GM18951 (cell line): ENCODE measurements around the gene FGGY.
"Not testable (repeated sequence)": the region's sequence is repeated elsewhere in the genome, so short reads cannot be mapped to it uniquely, and the experiment has no call there.

Source experiments
- POLR2A ChIP-seq: IDR thresholded peaks from 4 replicates; pipeline ENCODE4 v1.6.1; 2011; ENCODE audit warnings: mild to moderate bottlenecking; ENCODE audit not compliant: insufficient read length, insufficient read depth; ENCODE audit errors: extremely low read depth
- in situ Hi-C: fragments of 300-500 bp; cut with MboI; formaldehyde crosslinking; loops from one replicate; pipeline ENCODE4 v1.12.0; 2022; ENCODE audit warnings: low sequenced_read_pairs, mixed read lengths, inconsistent platforms; ENCODE audit not compliant: unreplicated experiment

Gene FGGY

DNA sequence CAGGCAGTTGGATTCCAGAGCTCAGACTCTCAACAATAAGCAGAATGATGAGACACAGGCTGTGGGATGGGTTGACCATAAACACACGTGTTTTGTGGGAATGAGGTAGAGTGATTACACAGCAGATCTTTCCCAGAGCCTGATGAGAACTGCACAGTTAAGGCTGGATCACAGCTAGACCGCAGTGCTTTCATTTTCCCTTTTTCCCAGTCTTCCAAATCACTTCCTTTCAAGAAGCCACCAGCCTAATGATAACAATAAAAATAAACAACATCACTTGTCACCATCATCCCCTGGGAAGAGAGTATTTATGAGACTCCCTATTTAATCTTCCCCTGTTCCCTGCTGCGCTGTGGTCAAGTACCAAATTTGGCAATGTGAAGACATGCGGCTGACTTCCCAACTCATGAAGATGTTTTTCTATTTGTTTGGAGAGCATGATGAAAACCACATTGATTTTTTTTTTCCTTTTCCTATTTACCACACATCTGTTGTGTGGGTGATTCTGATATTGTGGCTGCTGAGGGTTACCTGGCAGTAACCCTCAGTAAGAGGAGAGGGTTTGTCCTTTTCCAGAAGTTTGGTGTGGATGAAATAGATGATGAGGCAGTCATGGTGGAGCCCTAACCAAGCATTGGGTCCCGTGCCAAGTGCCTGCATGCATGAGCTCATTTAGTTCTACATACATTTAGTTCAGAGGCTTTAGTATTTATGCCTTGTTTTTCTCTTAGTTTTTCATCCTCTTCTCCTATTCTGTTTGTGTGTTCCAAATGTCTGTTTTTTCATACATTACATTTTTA, 268.9 kb downstream of the FGGY start:
- TF ChIP-seq POLR2A = no peak
- in situ Hi-C loops = no loop called here

DNA sequence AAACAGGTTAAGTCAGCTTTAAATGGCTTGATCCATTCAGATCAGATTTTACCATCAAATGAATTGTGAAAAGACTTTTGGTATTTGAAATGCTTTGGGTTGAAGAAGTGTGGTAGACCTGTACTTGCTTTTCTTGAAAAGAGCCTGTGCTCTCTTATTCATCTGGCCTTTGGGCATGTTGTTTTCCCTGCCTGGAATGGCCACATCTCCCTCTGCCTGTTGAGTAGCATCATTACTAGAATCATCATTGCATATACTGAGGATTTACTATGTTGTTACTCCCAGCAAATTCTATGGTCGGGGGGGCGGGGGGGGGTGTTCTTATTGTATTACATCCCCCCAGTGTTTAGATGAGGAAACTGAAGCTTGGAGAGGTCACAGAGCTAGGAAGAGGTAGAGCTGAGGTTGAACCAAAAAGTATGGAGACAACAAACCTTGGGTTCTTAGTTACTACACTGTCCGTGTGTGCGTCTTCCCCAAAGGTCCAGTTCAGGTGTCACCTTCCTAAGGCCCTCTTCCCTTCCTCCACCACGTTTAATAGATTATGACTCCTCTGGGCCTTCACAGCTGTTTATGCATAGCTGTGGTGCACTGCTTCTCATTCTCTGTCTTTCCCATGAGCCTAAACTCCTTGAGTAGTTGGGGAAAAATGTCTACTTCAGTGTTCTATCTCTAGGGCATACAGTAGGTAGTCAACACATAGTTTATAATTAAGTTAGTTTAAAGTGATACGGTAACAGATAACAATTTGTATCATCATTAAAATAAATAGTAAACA, 271.5 kb downstream of the FGGY start:
- in situ Hi-C loops = no loop called here
- TF ChIP-seq POLR2A = no peak

DNA sequence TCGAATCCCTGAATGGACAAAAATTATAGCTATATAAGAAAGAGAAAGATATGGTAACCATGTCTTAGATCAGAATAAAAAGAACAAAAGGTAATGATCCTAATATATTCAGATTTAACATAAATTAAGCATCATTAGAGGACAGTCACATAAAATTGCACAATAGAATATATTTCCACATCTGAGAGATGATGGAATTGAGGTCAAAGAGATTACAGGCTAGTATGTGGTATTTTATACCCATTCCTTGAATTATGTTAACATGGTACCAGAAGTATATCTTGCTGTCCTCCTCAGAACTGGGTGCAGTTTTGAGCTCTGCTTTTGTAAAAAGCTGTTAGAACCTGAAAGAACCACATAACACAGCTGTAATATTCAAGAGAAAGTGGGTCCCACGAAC, 272.3 kb downstream of the FGGY start:
- TF ChIP-seq POLR2A = no peak
- in situ Hi-C loops = no loop called here

DNA sequence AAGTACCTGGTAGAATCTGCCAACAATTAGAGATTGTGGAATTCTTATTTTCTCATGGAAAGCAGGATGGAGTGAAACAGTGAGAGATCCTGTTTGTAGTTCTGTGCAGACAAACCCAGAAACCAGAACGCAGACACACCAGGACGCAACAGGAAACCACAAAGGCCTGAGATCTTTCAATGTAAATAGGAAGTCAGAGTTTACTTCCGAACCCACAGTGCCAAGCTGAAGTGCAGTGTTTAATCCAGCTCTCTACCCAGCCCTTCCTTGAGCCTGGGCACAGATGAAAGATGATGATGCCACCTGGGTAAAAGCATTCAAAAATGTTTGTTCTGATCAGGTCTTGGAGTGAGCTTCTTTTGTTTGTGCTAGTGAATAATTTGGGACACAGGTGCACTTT, 273.6 kb downstream of the FGGY start:
- in situ Hi-C loops = no loop called here

DNA sequence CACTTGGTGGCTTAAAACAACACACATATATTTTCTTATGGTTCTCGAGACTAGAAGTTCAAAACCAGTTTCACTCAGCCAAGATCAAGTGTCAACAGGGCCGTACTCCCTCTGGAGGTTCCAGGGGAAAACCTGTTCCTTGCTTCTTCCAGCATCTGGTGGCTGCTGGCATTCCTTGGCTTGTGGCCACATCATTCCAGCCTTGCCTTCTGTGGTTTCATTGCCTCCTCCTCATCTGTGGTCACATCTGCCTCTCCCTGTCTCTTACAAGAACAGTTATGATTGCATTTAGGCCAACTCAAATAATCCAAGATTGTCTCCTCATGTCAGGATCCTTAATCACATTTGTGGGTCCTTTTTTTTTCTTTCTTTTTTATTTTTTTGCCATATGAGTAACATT, 277.2 kb downstream of the FGGY start:
- TF ChIP-seq POLR2A = no peak
- in situ Hi-C loops = no loop called here

More for the DNA sequence above, 273.6 kb downstream of the FGGY start:
- no peak for TF ChIP-seq POLR2A

DNA sequence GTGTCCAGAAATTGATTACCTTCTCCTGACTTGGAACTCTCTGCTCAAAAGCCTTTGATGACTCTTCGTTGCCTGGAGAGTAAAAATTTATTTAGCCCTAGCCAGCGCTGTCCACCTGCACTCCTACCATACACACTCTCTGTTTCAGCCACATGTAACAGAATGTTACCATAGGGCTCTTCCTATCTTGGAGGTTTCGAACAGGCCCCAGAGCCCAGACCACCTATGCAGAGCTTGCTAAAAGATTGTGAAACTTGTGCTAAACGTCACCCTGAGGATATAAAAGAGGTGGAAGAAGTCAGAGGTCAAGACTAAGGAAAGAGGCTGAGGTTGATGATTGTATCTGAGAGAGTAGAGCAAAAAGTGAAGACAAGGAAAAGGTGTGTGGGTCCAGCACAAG, 280.9 kb downstream of the FGGY start:
- in situ Hi-C loops = no loop called here

DNA sequence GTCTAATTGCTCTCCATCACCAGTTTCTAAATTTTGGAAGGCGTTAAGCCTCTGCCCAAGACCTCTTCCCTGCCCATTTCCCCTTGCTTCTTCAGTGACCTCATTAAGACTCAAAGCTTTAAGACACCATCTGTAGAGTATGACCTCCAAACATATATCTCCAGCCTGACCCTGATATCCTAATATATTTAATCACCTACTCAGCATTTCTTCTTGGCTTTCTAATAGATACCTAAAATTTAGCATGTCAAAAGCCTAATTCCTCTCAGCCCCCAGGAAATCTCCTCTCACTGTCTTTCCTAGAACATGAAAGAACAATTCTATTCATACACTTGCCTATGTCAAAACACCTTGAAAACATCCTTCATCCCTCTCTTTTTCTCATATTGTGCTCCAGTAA, 282.3 kb downstream of the FGGY start:
- in situ Hi-C loops = no loop called here
- TF ChIP-seq POLR2A = no peak

More for the DNA sequence above, 280.9 kb downstream of the FGGY start:
- TF ChIP-seq POLR2A = no peak

DNA sequence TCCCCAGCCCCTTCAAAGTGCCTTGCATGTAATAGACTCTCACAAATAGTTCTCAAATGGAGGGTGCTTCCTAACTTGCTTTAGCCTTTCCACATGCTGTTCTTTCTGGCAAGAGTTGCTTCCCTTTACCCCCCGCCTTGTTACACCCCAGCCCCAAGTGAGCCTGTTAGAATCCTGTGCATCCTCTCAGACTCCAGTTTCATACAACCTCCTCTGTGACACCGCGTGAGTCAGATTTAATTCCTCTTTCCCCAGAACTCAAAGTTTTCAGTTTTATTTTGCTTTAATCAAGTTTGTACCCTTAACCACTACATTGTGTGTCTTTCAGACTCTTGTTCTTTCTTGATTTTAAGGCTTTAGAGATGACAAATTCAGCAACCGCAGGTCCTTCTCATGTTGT, 283.4 kb downstream of the FGGY start:
- in situ Hi-C loops = no loop called here
- TF ChIP-seq POLR2A = no peak

DNA sequence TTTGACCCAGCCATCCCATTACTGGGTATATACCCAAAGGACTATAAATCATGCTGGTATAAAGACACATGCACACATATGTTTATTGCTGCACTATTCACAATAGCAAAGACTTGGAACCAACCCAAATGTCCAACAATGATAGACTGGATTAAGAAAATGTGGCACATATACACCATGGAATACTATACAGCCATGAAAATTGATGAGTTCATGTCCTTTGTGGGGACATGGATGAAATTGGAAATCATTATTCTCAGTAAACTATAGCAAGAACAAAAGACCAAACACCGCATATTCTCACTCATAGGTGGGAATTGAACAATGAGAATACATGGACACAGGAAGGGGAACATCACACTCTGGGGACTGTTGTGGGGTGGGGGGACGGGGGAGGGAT, 295.5 kb downstream of the FGGY start:
- in situ Hi-C loops = not testable (repeated sequence)

DNA sequence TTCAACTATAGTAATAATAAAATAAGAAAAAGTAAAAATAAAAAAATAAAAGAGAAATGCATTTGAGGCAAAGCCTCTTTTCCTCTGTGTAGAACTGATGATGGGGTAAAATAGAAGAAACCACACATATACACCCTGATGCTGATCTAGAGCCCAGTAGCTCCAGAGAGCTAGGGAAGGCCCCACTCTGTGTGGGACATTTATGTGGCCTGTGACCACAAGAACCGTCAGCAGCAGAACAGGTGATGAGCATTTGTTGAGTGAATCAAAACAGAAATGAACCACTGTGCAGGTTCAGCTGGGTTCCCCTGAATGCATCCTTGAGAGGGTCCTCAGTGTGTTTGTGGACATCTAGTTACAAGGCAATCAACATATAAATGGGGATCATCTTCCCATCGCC, 296.0 kb downstream of the FGGY start:
- in situ Hi-C loops = no loop called here
- TF ChIP-seq POLR2A = no peak

DNA sequence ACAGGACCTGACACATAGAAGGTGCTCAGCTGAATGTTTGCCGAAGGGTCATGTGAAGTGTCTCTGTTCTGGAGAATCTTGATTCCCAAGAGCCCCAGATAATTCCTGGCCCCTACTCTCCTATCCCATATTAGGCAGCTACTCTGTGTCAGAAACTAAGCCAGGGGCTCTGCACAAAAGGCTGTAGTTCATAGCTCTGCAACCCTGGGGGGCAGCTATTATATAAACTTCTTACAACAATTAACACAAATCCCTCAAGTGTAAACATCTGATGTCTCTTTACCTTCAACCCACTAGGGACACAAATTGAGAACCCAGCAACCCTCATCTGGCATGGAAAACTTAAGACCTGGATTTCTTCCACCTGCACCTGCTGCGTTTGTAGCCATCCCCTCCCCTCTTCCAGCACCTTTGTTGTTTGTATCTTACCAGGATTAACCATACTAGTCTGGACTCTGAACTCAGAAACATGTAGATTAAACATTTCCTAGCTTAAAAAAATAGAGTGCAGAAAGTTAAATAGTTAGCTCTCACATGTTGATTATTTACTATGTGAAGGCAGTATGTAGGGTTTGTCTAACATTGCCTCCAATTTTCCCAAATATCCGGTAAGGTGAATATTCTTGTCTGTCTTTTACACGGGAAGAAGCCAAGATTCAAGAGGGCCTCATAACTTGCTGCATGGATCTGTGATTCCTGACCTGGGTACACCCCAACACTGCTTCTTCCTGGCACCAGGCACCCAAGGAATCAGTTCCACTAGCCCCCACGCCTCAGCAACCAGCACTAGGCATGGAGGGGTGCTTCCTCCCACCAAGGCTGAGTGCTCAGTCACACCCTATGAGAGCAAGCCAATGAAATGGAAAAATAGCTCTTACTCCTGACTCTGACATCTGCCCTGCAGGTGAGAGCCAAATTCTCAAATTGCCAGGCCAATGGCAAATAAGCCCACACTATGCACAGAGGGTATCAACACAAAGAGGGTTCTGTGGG, 297.2 kb downstream of the FGGY start:
- in situ Hi-C loops = no loop called here
- no peak for TF ChIP-seq POLR2A

DNA sequence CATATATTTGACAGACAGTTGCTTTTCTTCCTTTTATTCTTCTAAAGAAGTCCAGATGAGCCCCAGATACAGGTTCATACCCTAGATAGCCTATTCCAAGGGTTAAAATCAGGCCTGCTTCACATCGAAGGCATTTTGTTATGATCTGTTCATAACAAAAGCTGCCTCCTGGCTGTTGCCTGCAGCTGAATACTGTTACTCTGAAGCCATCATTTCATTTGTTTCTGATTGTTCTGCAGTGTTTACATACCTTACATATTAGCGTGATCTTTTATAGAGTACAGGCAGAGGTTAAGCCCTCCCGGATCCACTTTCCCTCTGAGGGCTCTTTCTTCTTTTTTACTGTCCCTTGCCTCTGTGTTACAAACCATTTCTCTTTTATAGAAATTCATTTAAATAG, 298.9 kb downstream of the FGGY start:
- in situ Hi-C loops = no loop called here
- TF ChIP-seq POLR2A = no peak

DNA sequence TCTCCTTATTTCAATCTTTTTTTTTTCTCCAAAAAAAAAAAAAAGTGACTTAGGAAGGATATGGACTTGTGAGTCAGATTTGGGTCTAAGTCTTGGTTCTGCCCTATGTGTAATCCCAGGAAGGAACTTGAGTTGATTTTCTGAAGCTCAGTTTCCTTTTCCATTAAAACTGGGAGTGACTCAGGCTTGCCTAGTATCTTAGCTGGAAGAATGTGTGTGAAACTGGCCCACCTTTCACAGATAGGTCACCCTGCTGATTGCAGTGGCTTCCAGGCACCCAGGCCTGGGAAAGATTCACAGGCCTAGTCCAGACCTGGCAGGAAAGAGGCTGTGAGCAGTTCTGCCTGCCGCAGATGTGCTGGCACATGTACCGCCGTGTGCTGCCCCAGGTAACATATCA, 299.5 kb downstream of the FGGY start:
- TF ChIP-seq POLR2A = no peak
- in situ Hi-C loops = no loop called here
